Fibroblast of lung (primary cell): ENCODE results near the gene CDKN2A.

Source experiments
- EZH2 ChIP-seq: IDR thresholded peaks from 2 replicates; pipeline ENCODE4 v1.5.1; 2012; ENCODE audit warnings: low read length, control low read depth, mild to moderate bottlenecking; ENCODE audit errors: missing control alignments
- TF ChIP-seq, protein P1 (sequence below), 2 donors: IDR thresholded peaks in 1 of 2; conservative IDR thresholded peaks in 1 of 2; 1 replicate in 1 of 2; 2 replicates in 1 of 2; pipeline ENCODE4 v1.5.1; 2011 to 2012; ENCODE audit warnings: low read length in 2 of 2, control low read depth in 1 of 2, inconsistent platforms in 1 of 2, low read depth in 1 of 2, mild to moderate bottlenecking in 1 of 2

GRCh38 chr9:21982861-21983560, 11.2 kb downstream of the CDKN2A start:
- TF ChIP-seq, protein P1, sequence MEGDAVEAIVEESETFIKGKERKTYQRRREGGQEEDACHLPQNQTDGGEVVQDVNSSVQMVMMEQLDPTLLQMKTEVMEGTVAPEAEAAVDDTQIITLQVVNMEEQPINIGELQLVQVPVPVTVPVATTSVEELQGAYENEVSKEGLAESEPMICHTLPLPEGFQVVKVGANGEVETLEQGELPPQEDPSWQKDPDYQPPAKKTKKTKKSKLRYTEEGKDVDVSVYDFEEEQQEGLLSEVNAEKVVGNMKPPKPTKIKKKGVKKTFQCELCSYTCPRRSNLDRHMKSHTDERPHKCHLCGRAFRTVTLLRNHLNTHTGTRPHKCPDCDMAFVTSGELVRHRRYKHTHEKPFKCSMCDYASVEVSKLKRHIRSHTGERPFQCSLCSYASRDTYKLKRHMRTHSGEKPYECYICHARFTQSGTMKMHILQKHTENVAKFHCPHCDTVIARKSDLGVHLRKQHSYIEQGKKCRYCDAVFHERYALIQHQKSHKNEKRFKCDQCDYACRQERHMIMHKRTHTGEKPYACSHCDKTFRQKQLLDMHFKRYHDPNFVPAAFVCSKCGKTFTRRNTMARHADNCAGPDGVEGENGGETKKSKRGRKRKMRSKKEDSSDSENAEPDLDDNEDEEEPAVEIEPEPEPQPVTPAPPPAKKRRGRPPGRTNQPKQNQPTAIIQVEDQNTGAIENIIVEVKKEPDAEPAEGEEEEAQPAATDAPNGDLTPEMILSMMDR (conservative IDR thresholded peaks at IDR 0.05 in 1 of 2, IDR thresholded peaks at IDR 0.05 in 1 of 2; ENCODE audit: low read depth in 1 of 2, low read length in 2 of 2) = no peak
- TF ChIP-seq EZH2 = no peak
